IPS-18c (cell line): Measurements from ENCODE around the gene PTPRJ.
"Not testable (repeated sequence)": the region's sequence is repeated elsewhere in the genome, so short reads cannot be mapped to it uniquely, and the experiment has no call there.

Source experiments
- H3K4me3 ChIP-seq: 2 replicates; pipeline ENCODE4 v1.7.0; 2013; ENCODE audit warnings: low read depth, mild to moderate bottlenecking, low read length, moderate library complexity; ENCODE audit not compliant: insufficient read depth
- H3K9me3 ChIP-seq: one replicate; pipeline ENCODE4 v1.6.1; 2013; ENCODE audit warnings: mild to moderate bottlenecking, low read length, moderate library complexity; ENCODE audit not compliant: control insufficient read depth, insufficient read depth

PTPRJ gene

DNA sequence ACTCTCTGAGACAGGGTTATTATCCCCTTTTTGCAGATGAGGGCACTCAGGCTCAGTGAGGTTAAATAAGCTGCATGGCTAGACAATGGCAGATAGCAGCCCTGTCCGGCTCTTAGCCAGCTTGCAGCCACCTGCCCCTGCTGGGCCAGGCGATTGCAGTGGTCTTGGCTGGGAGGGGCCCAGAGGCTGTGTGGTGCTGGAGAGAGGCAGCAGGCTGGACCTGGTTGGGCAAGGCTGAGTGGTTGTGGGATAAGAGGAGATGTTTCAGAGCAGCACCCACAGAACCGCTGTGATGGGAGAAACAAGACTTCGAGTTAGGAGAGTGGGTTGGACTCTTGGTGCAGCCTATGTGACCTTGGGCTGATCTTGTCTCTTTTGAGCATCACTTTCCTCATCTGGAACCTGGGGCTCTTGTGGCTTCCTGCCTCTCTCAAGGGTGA, 25.5 kb downstream of the PTPRJ start:
- Histone ChIP-seq H3K9me3 (no peaks in the 10 kb centered on the region), H3K4me3 (no peak overlapping the region)

- Histone ChIP-seq H3K4me3 (no peak overlapping the region), H3K9me3 (no peaks in the 10 kb centered on the region)
Observed at GRCh38 chr11:48006301-48006992, 26.1 kb downstream of the PTPRJ start.

DNA sequence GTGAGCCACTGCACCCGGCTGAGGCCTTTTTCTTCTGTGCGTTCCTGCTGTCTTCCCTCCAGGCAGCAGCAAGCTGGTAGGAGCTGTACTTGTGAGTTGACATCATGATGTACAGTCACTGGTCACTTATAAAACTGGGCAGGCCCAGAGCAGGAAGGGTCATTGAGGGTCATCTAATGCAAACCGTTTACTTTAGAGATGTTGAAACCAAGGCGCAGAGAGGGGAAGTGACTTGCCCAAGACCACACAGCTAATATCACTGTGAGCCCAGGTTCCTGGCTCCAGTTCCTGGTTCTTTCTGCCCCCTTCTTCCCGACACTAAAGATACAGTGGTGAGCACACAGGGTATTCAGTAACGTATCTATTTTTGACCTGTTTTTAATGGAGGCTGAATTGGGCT, 27.3 kb downstream of the PTPRJ start:
- no peak overlapping the region for H3K4me3 ChIP-seq
- H3K9me3 ChIP-seq: no peaks in the 10 kb centered on the region

DNA sequence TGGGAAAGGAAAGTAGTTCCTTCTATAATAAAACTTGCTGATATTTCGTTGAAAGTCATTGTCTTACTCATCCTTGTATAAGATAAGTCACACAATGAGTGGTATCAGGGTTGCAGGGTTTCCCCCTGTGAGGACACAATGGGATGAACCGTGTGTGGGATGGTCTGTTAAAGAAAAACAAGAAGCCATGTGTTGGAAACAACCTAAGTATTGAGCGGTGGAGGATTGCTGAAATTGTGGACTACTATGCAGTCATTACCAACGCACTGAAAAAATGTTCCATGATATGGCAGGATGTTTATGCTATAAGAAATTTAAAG, 28.6 kb downstream of the PTPRJ start:
- Histone ChIP-seq H3K9me3 (no peaks in the 10 kb centered on the region), H3K4me3 (no peak overlapping the region)

GRCh38 chr11:48011102-48011797, 30.9 kb downstream of the PTPRJ start:
- Histone ChIP-seq H3K4me3 (no peak overlapping the region), H3K9me3 (no peaks in the 10 kb centered on the region)

- H3K4me3 ChIP-seq: no peak overlapping the region
- H3K9me3 ChIP-seq: no peaks in the 10 kb centered on the region
Observed at GRCh38 chr11:48011798-48012391, 31.5 kb downstream of the PTPRJ start.

- no peaks in the 10 kb centered on the region for H3K9me3 ChIP-seq
- H3K4me3 ChIP-seq: no peak overlapping the region
Observed at GRCh38 chr11:48013269-48013901, 33.0 kb downstream of the PTPRJ start.

DNA sequence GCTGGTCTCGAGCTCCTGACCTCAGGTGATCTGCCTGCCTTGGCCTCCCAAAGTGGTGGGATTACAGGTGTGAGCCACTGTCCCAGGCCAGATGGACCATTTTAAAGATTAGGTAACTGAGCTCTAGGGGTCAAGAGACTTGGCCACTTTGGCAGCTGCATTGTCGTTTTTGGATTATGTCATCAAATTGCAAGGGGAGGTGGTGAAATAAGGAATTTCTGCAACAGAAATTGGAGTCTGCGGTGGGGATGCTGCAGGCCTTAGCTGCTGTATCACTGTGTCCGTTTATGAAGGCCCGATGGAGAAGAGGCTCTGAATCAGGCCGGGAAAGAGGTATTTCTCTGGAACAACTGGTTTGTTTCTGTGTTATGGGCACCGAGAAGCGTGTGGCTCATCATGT, 34.6 kb downstream of the PTPRJ start:
- Histone ChIP-seq H3K4me3 (no peak overlapping the region), H3K9me3 (no peaks in the 10 kb centered on the region)

GRCh38 chr11:48017105-48017830, 36.9 kb downstream of the PTPRJ start:
- Histone ChIP-seq H3K4me3 (no peak overlapping the region), H3K9me3 (no peaks in the 10 kb centered on the region)

DNA sequence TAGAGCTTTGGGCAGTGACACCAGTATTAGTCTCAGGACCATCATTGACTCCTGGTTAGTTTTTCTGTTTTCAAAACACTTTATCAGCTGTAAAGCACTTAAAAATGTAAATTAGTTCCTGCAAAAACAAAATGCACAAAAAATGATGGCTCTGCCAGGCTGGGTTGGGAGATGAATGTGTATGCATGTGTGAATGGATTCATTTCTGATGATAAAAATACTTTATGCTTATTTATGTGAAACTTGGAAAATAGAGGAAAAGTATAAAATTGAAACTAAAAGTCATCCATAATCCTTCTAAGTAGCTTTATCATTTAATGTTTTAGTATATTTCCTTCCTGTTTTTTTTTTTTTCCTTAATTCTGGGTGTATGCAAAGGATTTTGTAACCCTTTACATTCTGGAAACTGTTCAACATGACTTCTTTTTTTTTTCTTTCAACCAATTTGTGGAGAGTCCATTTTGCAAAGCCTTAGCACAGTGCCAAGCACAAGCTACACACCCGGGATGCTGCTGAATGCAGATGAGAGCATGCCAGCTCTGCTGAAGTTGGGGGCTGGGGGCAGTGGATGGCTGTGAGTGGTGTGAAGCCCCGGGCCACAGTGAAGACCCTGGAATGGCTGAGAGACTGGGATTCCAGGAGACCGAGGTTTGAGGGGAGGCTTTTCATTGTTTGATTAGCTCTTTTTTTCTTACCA, 37.6 kb downstream of the PTPRJ start:
- Histone ChIP-seq H3K9me3 (no peaks in the 10 kb centered on the region), H3K4me3 (no peak overlapping the region)

GRCh38 chr11:48018528-48019216, 38.3 kb downstream of the PTPRJ start:
- H3K4me3 ChIP-seq: no peak overlapping the region
- peaks cover 2% of the 10 kb centered on the region for H3K9me3 ChIP-seq

DNA sequence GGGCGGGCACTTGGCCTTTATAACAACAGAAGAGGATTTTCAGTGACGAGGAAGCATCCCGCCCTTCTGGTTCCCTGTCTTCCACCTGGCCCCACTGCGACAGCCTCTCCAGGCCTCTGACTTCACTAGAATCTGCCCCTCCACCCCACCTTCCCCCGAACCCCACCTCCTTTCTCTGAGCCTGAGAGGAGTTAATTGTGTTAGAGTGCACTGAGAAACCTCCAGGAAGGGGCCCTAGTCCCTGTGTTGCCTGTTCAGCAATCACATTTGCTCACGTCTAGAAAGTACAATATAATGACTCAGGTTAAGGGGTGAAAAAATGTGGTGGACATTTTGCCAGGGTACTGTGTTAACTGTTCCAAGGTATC, 38.8 kb downstream of the PTPRJ start:
- Histone ChIP-seq H3K9me3 (peaks cover 2% of the 10 kb centered on the region), H3K4me3 (no peak overlapping the region)

GRCh38 chr11:48019595-48019994, 39.2 kb downstream of the PTPRJ start:
- Histone ChIP-seq H3K4me3 (no peak overlapping the region), H3K9me3 (peaks cover 2% of the 10 kb centered on the region)

- Histone ChIP-seq H3K9me3 (peaks cover 2% of the 10 kb centered on the region), H3K4me3 (no peak overlapping the region)
Observed at GRCh38 chr11:48020092-48020755, 39.9 kb downstream of the PTPRJ start.

DNA sequence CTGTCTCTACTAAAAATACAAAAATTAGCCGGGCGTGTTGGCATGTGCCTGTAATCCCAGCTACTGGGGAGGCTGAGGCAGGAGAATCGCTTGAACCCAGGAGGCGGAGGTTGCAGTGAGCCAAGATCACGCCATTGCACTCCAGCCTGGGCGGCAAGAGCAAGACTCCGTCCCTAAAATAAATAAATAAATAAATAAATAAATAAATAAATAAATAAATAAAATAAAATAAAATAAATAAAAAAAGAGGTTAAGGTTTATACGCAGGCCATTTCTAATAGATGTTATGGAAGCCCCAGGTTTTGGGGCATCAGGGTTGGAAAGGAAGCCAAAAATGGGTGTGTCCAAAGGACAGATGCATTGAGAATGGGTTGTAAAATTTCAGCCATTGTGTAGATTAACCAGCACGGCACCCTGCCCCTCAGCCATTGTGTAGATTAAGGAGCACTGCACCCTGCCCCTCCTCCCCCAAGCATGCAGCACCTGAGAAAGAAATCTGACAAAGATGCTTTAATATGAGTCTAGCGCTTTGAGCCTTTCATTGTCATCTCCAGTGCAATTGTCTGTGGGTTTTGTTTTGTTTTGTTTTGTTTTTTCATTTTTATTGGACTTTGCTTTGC, 41.0 kb downstream of the PTPRJ start:
- not testable (repeated sequence) for H3K4me3 ChIP-seq, H3K9me3 ChIP-seq

GRCh38 chr11:48022445-48022844, 42.1 kb downstream of the PTPRJ start:
- Histone ChIP-seq H3K4me3 (no peak overlapping the region), H3K9me3 (peaks cover 2% of the 10 kb centered on the region)
